HCT116 (cell line): ENCODE data around the gene GRIN2A. TPM values are rescaled to one million over a fixed set of nuclear protein-coding genes. Genes with fewer than 3 reads are reported as not detected.

ENCODE experiments used
- ATAC-seq: fragments of 200-7000 bp; cut with Tn5 transposase; 2 replicates; pipeline ENCODE4 v1.9.1; 2020; ENCODE audit warnings: mild to moderate bottlenecking, moderate library complexity
- BruUV-seq: library from RNA; stranded (reverse); fragments of 400-500 nt; replicated peaks from 2 replicates; lab custom pipeline; 2021; lab: Mats Ljungman, UMichigan
- CTCF ChIA-PET: fragments of 300-600 bp; sonication (Branson Sonifier 250); formaldehyde crosslinking; loops from one replicate; lab custom pipeline; 2021; ENCODE audit warnings: antibody characterized with exemption; lab: Charles Lee
- POLR2A ChIA-PET: fragments of 300-600, 350-600 bp; sonication (Branson Sonifier 250); formaldehyde crosslinking; loops from one replicate; lab custom pipeline; 2021; ENCODE audit warnings: antibody characterized with exemption; lab: Charles Lee
- RAD21 ChIA-PET, 2 experiments: fragments of 300-600 bp; sonication (Branson Sonifier 250); formaldehyde crosslinking; loops; one replicate each; lab custom pipeline; 2023; ENCODE audit warnings: low total read pairs in 2 of 2; ENCODE audit not compliant: uncharacterized antibody in 2 of 2, unreplicated experiment in 2 of 2, low non-redundant PET in 1 of 2; lab: Charles Lee
- DNase-seq: peaks from one replicate; pipeline ENCODE4 v3.0.0-alpha.2; 2010; ENCODE audit warnings: low read depth, low spot score
- H2AFZ ChIP-seq: fragments of 200-600 bp; shearing (Covaris generic), sonication (generic); 2 replicates; pipeline ENCODE4 v1.6.1; 2017; ENCODE audit warnings: low read depth, mixed run types, mixed read lengths, antibody characterized with exemption, low read length; ENCODE audit not compliant: poor library complexity, severe bottlenecking
- H3K27ac ChIP-seq: 2 replicates; pipeline ENCODE4 v1.5.1; 2012; ENCODE audit warnings: low read depth, low read length
- H3K27me3 ChIP-seq: fragments of 200-600 bp; sonication (generic); 2 replicates; pipeline ENCODE4 v1.6.1; 2016; ENCODE audit warnings: mixed run types, low read length, mixed read lengths; ENCODE audit not compliant: insufficient read depth
- H3K36me3 ChIP-seq, 2 experiments: fragments of 200-500 bp in 1 of 2; fragments of 200-600 bp in 1 of 2; sonication (Bioruptor generic) in 1 of 2; sonication (generic) in 1 of 2; 2 replicates each; pipeline versions ENCODE4 v1.5.1 to v1.6.1; 2014 to 2016; ENCODE audit warnings: low read length in 2 of 2, inconsistent platforms in 1 of 2, mixed read lengths in 1 of 2, mixed run types in 1 of 2; ENCODE audit not compliant: insufficient read depth in 2 of 2, control insufficient read depth in 1 of 2
- H3K4me1 ChIP-seq, 2 experiments: fragments of 200-600 bp in 1 of 2; sonication (generic) in 1 of 2; 2 replicates each; pipeline versions ENCODE4 v1.5.1 to v1.6.1; 2012 to 2017; ENCODE audit warnings: low read length in 2 of 2, inconsistent platforms in 1 of 2, mild to moderate bottlenecking in 1 of 2, mixed read lengths in 1 of 2, mixed run types in 1 of 2, moderate library complexity in 1 of 2; ENCODE audit not compliant: insufficient read depth in 2 of 2, control insufficient read depth in 1 of 2
- H3K4me2 ChIP-seq: fragments of 200-600 bp; sonication (generic); 2 replicates; pipeline ENCODE4 v1.6.1; 2017; ENCODE audit warnings: mixed run types, low read length, mixed read lengths
- H3K4me3 ChIP-seq, 2 experiments: fragments of 200-600 bp in 1 of 2; sonication (generic) in 1 of 2; replicated peaks in 1 of 2; 2 replicates each; pipeline ENCODE4 v1.5.1; 2011 to 2016; ENCODE audit warnings: low read length in 2 of 2, control low read depth in 1 of 2, low read depth in 1 of 2, mild to moderate bottlenecking in 1 of 2, mixed read lengths in 1 of 2, mixed run types in 1 of 2
- H3K79me2 ChIP-seq: fragments of 200-600 bp; sonication (generic); 2 replicates; pipeline ENCODE4 v1.6.1; 2017; ENCODE audit warnings: mild to moderate bottlenecking, mixed run types, low read length, moderate library complexity, mixed read lengths; ENCODE audit not compliant: insufficient read depth
- H3K9ac ChIP-seq: fragments of 200-600 bp; sonication (generic); 2 replicates; pipeline ENCODE4 v1.6.1; 2016; ENCODE audit warnings: low read length, mixed read lengths
- H3K9me2 ChIP-seq: fragments of 200-600 bp; sonication (generic), shearing (Covaris generic); 2 replicates; pipeline ENCODE4 v1.6.1; 2017; ENCODE audit warnings: mixed run types, mild to moderate bottlenecking, moderate library complexity; ENCODE audit not compliant: insufficient read depth
- H3K9me3 ChIP-seq, 2 experiments: fragments of 200-500 bp in 1 of 2; fragments of 200-600 bp in 1 of 2; sonication (Bioruptor generic) in 1 of 2; sonication (generic) in 1 of 2; 2 replicates each; pipeline ENCODE4 v1.6.1; 2014 to 2017; ENCODE audit warnings: low read length in 2 of 2, mixed read lengths in 2 of 2, inconsistent platforms in 1 of 2, low read depth in 1 of 2, mild to moderate bottlenecking in 1 of 2, mixed run types in 1 of 2, moderate library complexity in 1 of 2; ENCODE audit not compliant: control insufficient read depth in 1 of 2, insufficient read depth in 1 of 2
- H4K20me1 ChIP-seq: fragments of 200-600 bp; sonication (generic), shearing (Covaris generic); 2 replicates; pipeline ENCODE4 v1.6.1; 2017; ENCODE audit warnings: mixed run types, mild to moderate bottlenecking, moderate library complexity; ENCODE audit not compliant: insufficient read depth
- CEBPB ChIP-seq: IDR thresholded peaks from 2 replicates; pipeline ENCODE4 v1.6.1; 2012; ENCODE audit warnings: low read depth
- EGR1 ChIP-seq: IDR thresholded peaks from 2 replicates; pipeline ENCODE4 v1.6.1; 2012; ENCODE audit warnings: low read depth
- FOSL1 ChIP-seq: IDR thresholded peaks from 2 replicates; pipeline ENCODE4 v1.6.1; 2012; ENCODE audit warnings: low read depth
- MAX ChIP-seq: IDR thresholded peaks from 2 replicates; pipeline ENCODE4 v1.6.1; 2012
- POLR2A ChIP-seq: IDR thresholded peaks from 2 replicates; pipeline ENCODE4 v1.7.0; 2011; ENCODE audit warnings: borderline replicate concordance; ENCODE audit not compliant: insufficient read depth, insufficient read length; ENCODE audit errors: extremely low read depth
- POLR2AphosphoS5 ChIP-seq: IDR thresholded peaks from 2 replicates; pipeline ENCODE4 v1.6.1; 2011; ENCODE audit warnings: mild to moderate bottlenecking, low read depth, low read length, moderate library complexity
- RAD21 ChIP-seq: IDR thresholded peaks from 2 replicates; pipeline ENCODE4 v1.6.1; 2012; ENCODE audit warnings: low read depth, mild to moderate bottlenecking
- REST ChIP-seq: IDR thresholded peaks from 2 replicates; pipeline ENCODE4 v1.6.1; 2012; ENCODE audit warnings: low read depth
- SIN3A ChIP-seq: IDR thresholded peaks from 2 replicates; pipeline ENCODE4 v1.6.1; 2012; ENCODE audit warnings: low read depth
- SP1 ChIP-seq: IDR thresholded peaks from 2 replicates; pipeline ENCODE4 v1.6.1; 2012; ENCODE audit warnings: low read depth
- SRF ChIP-seq: IDR thresholded peaks from 2 replicates; pipeline ENCODE4 v1.6.1; 2012; ENCODE audit warnings: low read depth
- YY1 ChIP-seq: IDR thresholded peaks from 2 replicates; pipeline ENCODE4 v1.6.1; 2011; ENCODE audit warnings: low read length, low read depth, moderate library complexity, mild to moderate bottlenecking; ENCODE audit not compliant: insufficient replicate concordance; ENCODE audit errors: extremely low read depth
- ZBTB33 ChIP-seq: IDR thresholded peaks from 2 replicates; pipeline ENCODE4 v1.6.1; 2011; ENCODE audit warnings: mild to moderate bottlenecking, low read length, moderate library complexity; ENCODE audit not compliant: insufficient replicate concordance; ENCODE audit errors: extremely low read depth
- ZNF274 ChIP-seq: fragments of 200-500 bp; sonication (Bioruptor generic); IDR thresholded peaks from 2 replicates; pipeline ENCODE4 v1.6.1; 2014; ENCODE audit warnings: mild to moderate bottlenecking, low read depth, low read length, inconsistent platforms
- intact Hi-C: fragments of 100-400 bp; cut with micrococcal nuclease; formaldehyde crosslinking; loops from 2 replicates; pipeline ENCODE4 v1.10.0; 2022
- total RNA-seq: library from RNA; stranded (reverse); gene quantifications from one replicate; pipeline ENCODE4 v1.2.1, GENCODE V29; 2021; ENCODE audit not compliant: unreplicated experiment
- TF ChIP-seq, protein P1 (sequence below): IDR thresholded peaks from 2 replicates; pipeline ENCODE4 v1.6.1; 2012

The GRIN2A gene
- total RNA-seq, 1 experiment from 2014 or later, result 0.02 TPM

GRCh38 chr16:9949396-9949795 lies 232.8 kb downstream of the GRIN2A start:
- TF ChIP-seq POLR2AphosphoS5 (no peak), RAD21 (no peak), POLR2A (no peak), REST (no peak), YY1 (no peak), MAX (no peak), SP1 (no peak), EGR1 (no peak), FOSL1 (no peak), CEBPB (no peak), SRF (no peak), SIN3A (no peak), ZNF274 (no peak), ZBTB33 (no peak)
- TF ChIP-seq, protein P1, sequence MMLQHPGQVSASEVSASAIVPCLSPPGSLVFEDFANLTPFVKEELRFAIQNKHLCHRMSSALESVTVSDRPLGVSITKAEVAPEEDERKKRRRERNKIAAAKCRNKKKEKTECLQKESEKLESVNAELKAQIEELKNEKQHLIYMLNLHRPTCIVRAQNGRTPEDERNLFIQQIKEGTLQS, result no peak
- no peaks in the 10 kb centered on the region for H3K9me2 ChIP-seq
- H2AFZ ChIP-seq, result no peak overlapping the region
- no peaks in the 10 kb centered on the region for H3K9me3 ChIP-seq
- no peak overlapping the region for H3K4me3 ChIP-seq
- H3K9ac ChIP-seq, result no peak overlapping the region
- POLR2A ChIA-PET, result no interaction called here
- H3K4me1 ChIP-seq, result no peaks in the 10 kb centered on the region
- H3K79me2 ChIP-seq, result no peaks in the 10 kb centered on the region
- no peaks in the 10 kb centered on the region for H3K36me3 ChIP-seq
- RAD21 ChIA-PET, result no interaction called here
- no peak overlapping the region for H3K4me2 ChIP-seq
- ATAC-seq (no peak), DNase-seq (no peak)
- intact Hi-C loops, result no loop called here
- CTCF ChIA-PET, result no interaction called here
- no peaks in the 10 kb centered on the region for H4K20me1 ChIP-seq
- BruUV-seq, result no TSS peak
- H3K27me3 ChIP-seq, result peaks cover 24% of the 10 kb centered on the region; the same call in 1 of the 2 replicates
- H3K27ac ChIP-seq, result no peak overlapping the region
